GM12878 (cell line): ENCODE results near the gene BMPR1B. TPM values are rescaled to one million over a fixed set of nuclear protein-coding genes. Genes with fewer than 3 reads are reported as not detected.

Experiments
- ATAC-seq: fragments of 200-7000 bp; cut with Tn5 transposase; 3 replicates; pipeline ENCODE4 v1.9.1; 2020; ENCODE audit warnings: mild to moderate bottlenecking, moderate library complexity
- BruUV-seq: library from RNA; stranded (reverse); fragments of 400-500 nt; replicated peaks from 2 replicates; lab custom pipeline; 2021; lab: Mats Ljungman, UMichigan
- CTCF ChIA-PET: fragments of 300-600 bp; sonication (Branson Sonifier 250); formaldehyde crosslinking; extraction: SDS; loops from one replicate; lab custom pipeline; 2021; ENCODE audit warnings: inconsistent platforms; lab: Yijun Ruan, JAX
- POLR2A ChIA-PET: fragments of 350-600 bp; formaldehyde crosslinking; extraction: SDS; loops from one replicate; lab custom pipeline; 2021; ENCODE audit warnings: inconsistent platforms; lab: Charles Lee
- RAD21 ChIA-PET: fragments of 300-600 bp; sonication (Branson Sonifier 250); formaldehyde crosslinking; loops from one replicate; lab custom pipeline; 2023; ENCODE audit warnings: antibody characterized with exemption; ENCODE audit not compliant: unreplicated experiment; lab: Charles Lee
- SMC1A ChIA-PET: fragments of 300-600 bp; sonication (Branson Sonifier 250); formaldehyde crosslinking; loops from one replicate; lab custom pipeline; 2023; ENCODE audit not compliant: unreplicated experiment, uncharacterized antibody; lab: Charles Lee
- DNase-seq: peaks from one replicate; pipeline ENCODE4 v3.0.0-alpha.2; 2011; ENCODE audit warnings: low read depth, low spot score
- FAIRE-seq: peaks from 3 replicates; lab custom pipeline; 2011; peaks lifted over from hg19 to GRCh38; lab: Jason Lieb, UNC
- H2AFZ ChIP-seq: 2 replicates; pipeline ENCODE4 v1.6.0; 2011; ENCODE audit warnings: low read depth, low read length, control low read depth; ENCODE audit not compliant: control insufficient read depth
- H3K27ac ChIP-seq: 2 replicates; pipeline ENCODE4 v1.5.1; 2011; ENCODE audit warnings: control low read depth; ENCODE audit not compliant: control insufficient read depth, insufficient read depth
- H3K27me3 ChIP-seq, 2 experiments: replicated peaks in 1 of 2; 2 replicates each; pipeline versions ENCODE4 v1.6.0 to v1.6.1; 2011; ENCODE audit warnings: low read length in 1 of 2; ENCODE audit not compliant: control insufficient read depth in 2 of 2, insufficient read depth in 2 of 2
- H3K36me3 ChIP-seq, 2 experiments: 2 replicates each; pipeline ENCODE4 v1.5.1; 2011; ENCODE audit warnings: low read length in 1 of 2; ENCODE audit not compliant: control insufficient read depth in 2 of 2, insufficient read depth in 2 of 2
- H3K4me1 ChIP-seq: 2 replicates; pipeline ENCODE4 v1.6.1; 2011; ENCODE audit warnings: mild to moderate bottlenecking, low read length, moderate library complexity, mixed read lengths; ENCODE audit not compliant: control insufficient read depth, insufficient read depth
- H3K4me2 ChIP-seq: 2 replicates; pipeline ENCODE4 v1.6.0; 2011; ENCODE audit warnings: control low read depth; ENCODE audit not compliant: control insufficient read depth, insufficient read depth
- H3K4me3 ChIP-seq: fragments of 200-600 bp; sonication (generic); 2 replicates; pipeline ENCODE4 v1.5.1; 2016
- H3K79me2 ChIP-seq: 2 replicates; pipeline ENCODE4 v1.6.0; 2011; ENCODE audit warnings: low read length; ENCODE audit not compliant: control insufficient read depth, insufficient read depth
- H3K9ac ChIP-seq: 2 replicates; pipeline ENCODE4 v1.8.0; 2011; ENCODE audit warnings: low read length, control low read depth, mixed read lengths; ENCODE audit not compliant: control insufficient read depth, insufficient read depth
- H3K9me3 ChIP-seq: replicated peaks from 3 replicates; pipeline ENCODE4 v1.5.1; 2011; ENCODE audit warnings: mild to moderate bottlenecking, low read length; ENCODE audit not compliant: control insufficient read depth, insufficient read depth
- H4K20me1 ChIP-seq: 2 replicates; pipeline ENCODE4 v1.6.0; 2011; ENCODE audit not compliant: control insufficient read depth, insufficient read depth
- BMI1 ChIP-seq: fragments of 450-650 bp; IDR thresholded peaks from 2 replicates; pipeline ENCODE4 v1.6.1; 2016; ENCODE audit warnings: mild to moderate bottlenecking, moderate library complexity, borderline replicate concordance
- MEF2A ChIP-seq: IDR thresholded peaks from 2 replicates; pipeline ENCODE4 v1.6.1; 2011; ENCODE audit warnings: low read depth, mild to moderate bottlenecking, low read length, moderate library complexity; ENCODE audit not compliant: insufficient read depth
- MYC ChIP-seq: IDR thresholded peaks from 2 replicates; pipeline ENCODE4 v1.6.1; 2011; ENCODE audit warnings: mild to moderate bottlenecking, low read length, moderate library complexity, inconsistent platforms; ENCODE audit not compliant: insufficient read depth, insufficient replicate concordance, insufficient read length, severe bottlenecking
- SREBF2 ChIP-seq: IDR thresholded peaks from 2 replicates; pipeline ENCODE4 v1.6.1; 2012; ENCODE audit warnings: mild to moderate bottlenecking, low read length
- SUPT20H ChIP-seq: IDR thresholded peaks from 2 replicates; pipeline ENCODE4 v1.6.1; 2011; ENCODE audit warnings: low read depth, mild to moderate bottlenecking, low read length, moderate library complexity, borderline replicate concordance; ENCODE audit not compliant: control insufficient read depth
- ZSCAN29 ChIP-seq: fragments of 450-650 bp; IDR thresholded peaks from 2 replicates; pipeline ENCODE4 v1.6.1; 2017; ENCODE audit warnings: mild to moderate bottlenecking, moderate library complexity
- WGBS: methylation state at CpG from one replicate; pipeline ENCODE4 v1.1.6; 2016; ENCODE audit warnings: low lambda C conversion rate; ENCODE audit not compliant: insufficient replicate concordance, insufficient coverage; ENCODE audit errors: missing lambda C conversion rate; 5-methylcytosine and 5-hydroxymethylcytosine counted together
- in situ Hi-C: fragments of 300-500 bp; cut with MboI; formaldehyde crosslinking; loops from 9 replicates; pipeline ENCODE4 v1.14.3; 2018; ENCODE audit warnings: mixed read lengths
- intact Hi-C: fragments of 100-400 bp; cut with micrococcal nuclease; formaldehyde crosslinking; loops from one replicate; pipeline ENCODE4 v1.14.2; 2022; ENCODE audit not compliant: unreplicated experiment
- polyA plus RNA-seq, 11 experiments: library from polyadenylated mRNA; depleted of rRNA in 4 of 11; unstranded in 6 of 11; stranded (reverse) in 5 of 11; fragments of >200 nt; fragmentation: Nextera tagmentation in 4 of 11; fragmentation: Illumina TruSeq in 1 of 11; extraction: Ambion mirVana in 4 of 11; extraction: Trizol in 1 of 11; gene quantifications; 1 replicate in 1 of 11; 2 replicates in 10 of 11; pipeline versions ENCODE4 v1.2.1 to v1.2.3, GENCODE V29; 2011 to 2016; ENCODE audit warnings: inconsistent platforms in 2 of 11, missing spikeins in 2 of 11, low read depth in 1 of 11
- total RNA-seq, 4 experiments: library from RNA; depleted of rRNA in 3 of 4; stranded (reverse); fragments of >200 nt in 3 of 4; fragmentation: Illumina TruSeq in 1 of 4; extraction: Trizol in 1 of 4; gene quantifications; 2 replicates each; pipeline versions ENCODE4 v1.2.1 to v1.2.3, GENCODE V29; 2013 to 2021
- TF ChIP-seq, protein P1 (sequence below): fragments of 150-350 bp; IDR thresholded peaks from 2 replicates; pipeline ENCODE4 v1.6.1; 2016; ENCODE audit warnings: low read depth, low read length

Gene BMPR1B
- total and polyA plus RNA-seq, 10 of the 15 experiments (the other 5 are each of a cell fraction or from before 2014, with no cell fraction given) = not detected

DNA sequence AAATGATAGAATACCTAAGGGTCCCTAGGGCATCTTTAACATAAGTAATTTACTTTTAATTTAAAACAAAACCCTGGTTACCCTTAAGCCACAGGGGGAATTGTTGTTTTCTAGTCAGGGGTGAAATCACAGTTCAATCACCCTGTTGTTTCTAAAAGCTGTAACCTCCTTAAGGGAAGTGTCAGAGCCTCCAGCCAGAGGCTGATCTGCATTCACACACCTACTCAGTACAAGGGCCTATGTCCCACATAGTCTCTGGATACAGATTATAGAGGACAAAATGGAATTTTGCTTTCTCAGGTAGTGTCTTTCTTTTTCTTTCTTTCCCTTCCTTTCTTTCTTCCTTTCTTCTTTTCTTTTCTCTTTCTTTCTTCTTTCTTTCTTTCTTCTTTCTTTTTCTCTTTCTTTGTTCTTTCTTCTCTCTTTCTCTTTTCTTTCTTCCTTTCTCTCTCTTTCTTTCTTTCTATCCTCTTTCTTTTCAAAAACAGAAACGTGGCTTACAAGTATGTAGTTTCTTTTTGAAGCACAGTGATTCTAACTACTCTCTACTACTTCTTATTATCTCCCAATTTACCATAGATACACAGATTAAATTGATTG, 31.1 kb upstream of the BMPR1B start:
- no peak for DNase-seq
- Histone ChIP-seq H3K9ac (no peak overlapping the region), H3K27ac (no peak overlapping the region), H3K4me1 (no peaks in the 10 kb centered on the region), H4K20me1 (no peaks in the 10 kb centered on the region), H3K27me3 (no peaks in the 10 kb centered on the region), H2AFZ (no peak overlapping the region), H3K4me3 (no peak overlapping the region), H3K79me2 (no peaks in the 10 kb centered on the region), H3K4me2 (no peak overlapping the region), H3K9me3 (no peaks in the 10 kb centered on the region), H3K36me3 (no peaks in the 10 kb centered on the region)
- 0% methylated on average over 1 of the region's 1 CpG for WGBS
- CTCF ChIA-PET = interaction anchor here (0.7 to 0.9 kb wide), 2 partner anchors 9 to 1308 kb away, joined by 3 to 4 read pairs; no protein-coding TSS in a partner anchor
- intact Hi-C loops (no loop called here), in situ Hi-C loops (no loop called here)
- RAD21 ChIA-PET = no interaction called here
- TF ChIP-seq SUPT20H (no peak), BMI1 (no peak), ZSCAN29 (no peak), SREBF2 (no peak), MYC (no peak), MEF2A (no peak)
- TF ChIP-seq, protein P1, sequence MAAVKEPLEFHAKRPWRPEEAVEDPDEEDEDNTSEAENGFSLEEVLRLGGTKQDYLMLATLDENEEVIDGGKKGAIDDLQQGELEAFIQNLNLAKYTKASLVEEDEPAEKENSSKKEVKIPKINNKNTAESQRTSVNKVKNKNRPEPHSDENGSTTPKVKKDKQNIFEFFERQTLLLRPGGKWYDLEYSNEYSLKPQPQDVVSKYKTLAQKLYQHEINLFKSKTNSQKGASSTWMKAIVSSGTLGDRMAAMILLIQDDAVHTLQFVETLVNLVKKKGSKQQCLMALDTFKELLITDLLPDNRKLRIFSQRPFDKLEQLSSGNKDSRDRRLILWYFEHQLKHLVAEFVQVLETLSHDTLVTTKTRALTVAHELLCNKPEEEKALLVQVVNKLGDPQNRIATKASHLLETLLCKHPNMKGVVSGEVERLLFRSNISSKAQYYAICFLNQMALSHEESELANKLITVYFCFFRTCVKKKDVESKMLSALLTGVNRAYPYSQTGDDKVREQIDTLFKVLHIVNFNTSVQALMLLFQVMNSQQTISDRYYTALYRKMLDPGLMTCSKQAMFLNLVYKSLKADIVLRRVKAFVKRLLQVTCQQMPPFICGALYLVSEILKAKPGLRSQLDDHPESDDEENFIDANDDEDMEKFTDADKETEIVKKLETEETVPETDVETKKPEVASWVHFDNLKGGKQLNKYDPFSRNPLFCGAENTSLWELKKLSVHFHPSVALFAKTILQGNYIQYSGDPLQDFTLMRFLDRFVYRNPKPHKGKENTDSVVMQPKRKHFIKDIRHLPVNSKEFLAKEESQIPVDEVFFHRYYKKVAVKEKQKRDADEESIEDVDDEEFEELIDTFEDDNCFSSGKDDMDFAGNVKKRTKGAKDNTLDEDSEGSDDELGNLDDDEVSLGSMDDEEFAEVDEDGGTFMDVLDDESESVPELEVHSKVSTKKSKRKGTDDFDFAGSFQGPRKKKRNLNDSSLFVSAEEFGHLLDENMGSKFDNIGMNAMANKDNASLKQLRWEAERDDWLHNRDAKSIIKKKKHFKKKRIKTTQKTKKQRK = no peak
- BruUV-seq = no TSS peak
- SMC1A ChIA-PET = no interaction called here
- no peak for ATAC-seq
- no peak for FAIRE-seq
- POLR2A ChIA-PET = no interaction called here
